ENCODE measurements around the gene SLC44A3.
"Not testable (repeated sequence)": the region's sequence is repeated elsewhere in the genome, so short reads cannot be mapped to it uniquely, and the experiment has no call there.

Gene SLC44A3

DNA sequence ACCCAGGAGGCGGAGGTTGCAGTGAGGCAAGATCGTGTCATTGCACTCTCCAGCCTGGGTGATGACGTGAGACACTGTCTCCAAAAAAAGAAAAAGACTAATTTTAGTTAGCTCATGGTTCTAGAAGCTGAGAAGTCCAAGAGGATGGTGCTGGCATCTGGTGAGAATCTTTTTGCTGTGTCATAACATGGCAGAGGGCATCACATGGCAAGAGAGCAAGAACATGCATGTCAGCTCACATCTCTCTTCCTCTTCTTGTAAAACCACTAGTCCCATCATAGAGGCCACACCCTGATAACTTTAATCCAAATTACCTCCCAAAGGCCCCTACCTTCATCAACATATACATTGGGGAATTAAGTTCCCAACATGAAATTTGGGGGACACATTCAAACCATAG is 120.6 kb downstream of the SLC44A3 start:
- DNase-seq: no peak

DNA sequence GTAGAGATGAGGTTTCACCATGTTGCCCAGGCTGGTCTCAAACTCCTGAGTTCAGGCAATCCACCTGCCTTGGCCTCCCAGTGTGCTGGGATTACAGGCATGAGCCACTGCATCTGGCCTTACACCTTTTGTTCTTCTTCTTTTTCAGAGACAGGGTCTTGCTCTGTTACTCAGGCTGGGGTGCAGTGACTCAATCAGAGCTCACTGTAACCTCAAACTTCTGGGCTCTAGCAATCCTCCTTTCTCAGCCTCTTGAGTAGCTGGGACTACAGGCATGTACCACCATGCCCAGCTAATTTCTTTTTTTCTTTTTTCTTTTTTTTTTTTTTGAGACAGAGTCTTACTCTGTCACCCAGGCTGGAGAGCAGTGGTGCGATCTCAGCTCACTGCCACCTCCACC is 121.3 kb downstream of the SLC44A3 start:
- DNase-seq: not testable (repeated sequence)

DNA sequence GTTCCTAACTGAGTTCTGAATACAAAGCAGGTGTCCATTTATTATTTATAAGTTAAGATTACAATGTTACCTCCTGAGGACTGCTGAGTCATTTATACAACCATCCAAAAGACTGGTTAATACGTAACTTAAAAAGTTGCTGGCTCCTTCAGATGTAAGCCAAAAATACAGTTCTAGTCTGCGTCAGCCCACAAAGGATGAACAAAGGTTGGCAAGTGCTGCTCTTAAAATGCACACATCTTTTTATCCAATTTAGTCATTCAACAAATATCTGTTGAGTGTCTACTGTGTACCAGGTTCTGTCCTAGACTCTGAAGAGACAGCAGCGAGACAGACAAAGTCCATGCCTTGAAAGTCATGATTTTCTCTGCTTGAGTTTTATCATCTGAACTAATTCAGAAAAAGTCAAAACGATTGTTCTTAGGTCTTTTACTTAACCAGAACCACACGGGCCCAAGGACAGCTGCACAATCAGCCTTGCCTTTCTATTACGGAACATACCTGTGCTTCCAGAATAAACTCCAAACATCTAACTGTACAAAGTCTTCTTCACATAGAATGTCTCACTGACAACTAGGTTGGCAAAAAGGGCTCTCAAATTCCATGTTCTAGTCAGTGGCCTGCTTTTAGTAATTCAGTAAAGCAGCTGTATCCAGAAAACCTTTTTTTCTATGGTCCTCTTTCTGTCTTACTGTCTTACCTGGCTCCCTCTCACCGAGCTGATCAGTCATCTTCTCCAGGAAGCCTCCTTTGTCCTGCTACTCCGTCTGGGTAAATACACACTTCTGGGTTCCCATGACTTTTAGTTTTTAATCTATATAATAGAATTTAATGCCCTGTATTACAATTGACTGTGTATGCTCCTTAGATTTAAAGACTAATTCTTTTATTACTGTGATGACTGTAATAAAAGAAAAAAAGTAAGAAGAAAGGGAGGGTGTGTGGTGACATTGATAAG is 122.3 kb downstream of the SLC44A3 start:
- no peak for DNase-seq

Measured in amniotic stem cell (primary cell).